Measurements from ENCODE around the gene DHX29.

DNA sequence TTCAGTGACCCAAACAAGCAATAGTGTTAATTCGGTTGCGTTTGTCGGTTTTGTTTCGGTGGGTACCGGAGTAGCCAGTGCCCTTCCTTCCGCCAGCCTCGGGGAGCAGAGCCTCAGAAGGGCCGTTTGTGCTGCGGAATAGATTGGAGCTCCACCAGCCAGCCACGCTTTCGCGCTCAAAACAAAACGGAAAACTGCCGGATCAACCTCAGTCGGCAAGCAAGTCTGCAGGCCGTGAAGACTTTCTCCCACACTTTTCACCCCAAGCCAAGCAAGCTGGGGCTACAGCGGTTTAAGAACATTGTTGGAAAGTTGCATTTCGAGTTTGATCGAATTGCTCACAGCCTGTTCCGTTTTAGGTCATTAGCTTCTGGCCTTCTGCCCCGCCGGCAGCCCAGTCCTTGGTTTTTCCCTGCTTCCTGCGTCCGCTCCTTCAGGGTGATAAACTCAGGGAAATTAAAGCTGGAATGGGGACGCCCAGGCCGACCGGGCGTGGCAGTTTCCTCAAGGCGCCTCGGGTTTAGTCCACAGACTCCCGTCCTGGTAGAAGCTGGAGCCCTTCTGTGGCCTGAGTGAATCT, 73.3 kb downstream of the DHX29 start:
- TF ChIP-seq, protein P1, sequence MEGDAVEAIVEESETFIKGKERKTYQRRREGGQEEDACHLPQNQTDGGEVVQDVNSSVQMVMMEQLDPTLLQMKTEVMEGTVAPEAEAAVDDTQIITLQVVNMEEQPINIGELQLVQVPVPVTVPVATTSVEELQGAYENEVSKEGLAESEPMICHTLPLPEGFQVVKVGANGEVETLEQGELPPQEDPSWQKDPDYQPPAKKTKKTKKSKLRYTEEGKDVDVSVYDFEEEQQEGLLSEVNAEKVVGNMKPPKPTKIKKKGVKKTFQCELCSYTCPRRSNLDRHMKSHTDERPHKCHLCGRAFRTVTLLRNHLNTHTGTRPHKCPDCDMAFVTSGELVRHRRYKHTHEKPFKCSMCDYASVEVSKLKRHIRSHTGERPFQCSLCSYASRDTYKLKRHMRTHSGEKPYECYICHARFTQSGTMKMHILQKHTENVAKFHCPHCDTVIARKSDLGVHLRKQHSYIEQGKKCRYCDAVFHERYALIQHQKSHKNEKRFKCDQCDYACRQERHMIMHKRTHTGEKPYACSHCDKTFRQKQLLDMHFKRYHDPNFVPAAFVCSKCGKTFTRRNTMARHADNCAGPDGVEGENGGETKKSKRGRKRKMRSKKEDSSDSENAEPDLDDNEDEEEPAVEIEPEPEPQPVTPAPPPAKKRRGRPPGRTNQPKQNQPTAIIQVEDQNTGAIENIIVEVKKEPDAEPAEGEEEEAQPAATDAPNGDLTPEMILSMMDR (IDR thresholded peaks at IDR 0.05), result no peak
- no peak for TF ChIP-seq EP300 (IDR thresholded peaks at IDR 0.05)
- TF ChIP-seq POLR2A (IDR thresholded peaks at IDR 0.05), result no peak

Measured in suprapubic skin (tissue), 3 donors.